Airway epithelial cell (primary cell): Measurements from ENCODE around the gene AGO1. TPM values are rescaled to one million over a fixed set of nuclear protein-coding genes. Genes with fewer than 3 reads are reported as not detected.

ENCODE experiments used
- total RNA-seq: library from RNA; depleted of rRNA; stranded (reverse); fragments of >200 nt; gene quantifications from 2 replicates; pipeline ENCODE4 v1.2.3, GENCODE V29; 2015

AGO1 gene
- total RNA-seq = 10.3 and 15.8 TPM in 2 replicates

GRCh38 chr1:35882945-35883634 is at the start of gene AGO1:
Gene AGO1 (plus strand): TSS chr1:35883209. CDS start chr1:35883422, 213 bp downstream.

GRCh38 chr1:35930593-35931445 is 47.8 kb downstream of the AGO1 start, which contains the start of gene AGO3:
Gene AGO3 (plus strand): TSS chr1:35931105. CDS start chr1:35931427, 322 bp downstream.

Other genes with a start within 250 kb of the AGO1 start
- 73.7 and 89.4 TPM in 2 replicates for gene PSMB2, start 241.7 kb upstream of the AGO1 start, total RNA-seq
- 5.0 and 7.2 TPM in 2 replicates for gene C1orf216, start 164.3 kb upstream of the AGO1 start, total RNA-seq
- gene CLSPN, start 113.2 kb upstream of the AGO1 start, total RNA-seq = 6.8 and 13.0 TPM in 2 replicates
- 4.8 and 9.5 TPM in 2 replicates for gene AGO4, start 75.2 kb upstream of the AGO1 start, total RNA-seq
- 5.4 and 14.0 TPM in 2 replicates for gene AGO3, start 47.9 kb downstream of the AGO1 start, total RNA-seq
- 0.21 and 0.65 TPM in 2 replicates for gene TEKT2, start 200.9 kb downstream of the AGO1 start, total RNA-seq
- gene ADPRS, start 205.7 kb downstream of the AGO1 start, total RNA-seq = 53.6 and 69.9 TPM in 2 replicates
- gene COL8A2, start 242.0 kb downstream of the AGO1 start, total RNA-seq = 0.74 and 1.1 TPM in 2 replicates